Measurements from ENCODE around the gene SPATS2. TPM values are rescaled to one million over a fixed set of nuclear protein-coding genes. Genes with fewer than 3 reads are reported as not detected.
A peak's percentile ranks its signal among the peaks of the same experiment; 100 is the strongest.
"Not testable (repeated sequence)": the region's sequence is repeated elsewhere in the genome, so short reads cannot be mapped to it uniquely, and the experiment has no call there.

Gene SPATS2
- total and polyA plus RNA-seq, 2 experiments from 2014 or later = 31.0 to 43.1 TPM

GRCh38 chr12:49503674-49504180 lies 136.5 kb downstream of the SPATS2 start:
- H3K4me1 ChIP-seq (ENCODE audit: low read depth) = no peaks in the 10 kb centered on the region
- DNase-seq (ENCODE audit: low read depth in 1 of 2, low spot score in 1 of 2) = peak in 1 of 2 donors; percentile 72
- no peaks in the 10 kb centered on the region for H3K27me3 ChIP-seq
- no peak overlapping the region for H3K4me3 ChIP-seq
- H3K36me3 ChIP-seq = peaks cover 21% of the 10 kb centered on the region
- TF ChIP-seq CTCF (IDR thresholded peaks at IDR 0.05; ENCODE audit: low read depth, low read length) = no peak
- no peak overlapping the region for H3K27ac ChIP-seq
- H3K9me3 ChIP-seq (ENCODE audit: low read depth) = no peaks in the 10 kb centered on the region

DNA sequence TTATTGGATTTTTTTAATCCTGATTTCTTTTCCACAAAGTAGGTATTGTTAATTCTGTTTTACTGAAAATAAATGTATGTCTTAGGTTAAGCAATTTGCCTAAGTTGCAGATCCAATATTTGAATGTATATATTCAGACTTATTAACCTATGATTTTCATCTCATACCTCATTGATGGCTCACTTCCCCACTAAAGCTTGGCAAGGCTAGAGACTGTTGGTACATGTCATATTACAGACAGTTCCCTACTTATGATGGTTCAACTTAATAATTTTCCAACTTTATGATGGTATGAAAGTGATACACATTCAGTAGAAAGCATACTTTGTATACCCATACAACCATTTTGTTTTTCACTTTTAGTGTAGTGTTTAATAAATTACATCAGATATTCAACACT lies 138.4 kb downstream of the SPATS2 start:
- H3K9me3 ChIP-seq (ENCODE audit: low read depth) = no peaks in the 10 kb centered on the region
- no peaks in the 10 kb centered on the region for H3K27me3 ChIP-seq
- H3K36me3 ChIP-seq = peaks cover 16% of the 10 kb centered on the region
- H3K4me1 ChIP-seq (ENCODE audit: low read depth) = no peaks in the 10 kb centered on the region
- peak in 1 of 2 donors; percentile 17 for DNase-seq (ENCODE audit: low read depth in 1 of 2, low spot score in 1 of 2)
- no peak overlapping the region for H3K27ac ChIP-seq
- no peak for TF ChIP-seq CTCF (IDR thresholded peaks at IDR 0.05; ENCODE audit: low read depth, low read length)
- no peak overlapping the region for H3K4me3 ChIP-seq

DNA sequence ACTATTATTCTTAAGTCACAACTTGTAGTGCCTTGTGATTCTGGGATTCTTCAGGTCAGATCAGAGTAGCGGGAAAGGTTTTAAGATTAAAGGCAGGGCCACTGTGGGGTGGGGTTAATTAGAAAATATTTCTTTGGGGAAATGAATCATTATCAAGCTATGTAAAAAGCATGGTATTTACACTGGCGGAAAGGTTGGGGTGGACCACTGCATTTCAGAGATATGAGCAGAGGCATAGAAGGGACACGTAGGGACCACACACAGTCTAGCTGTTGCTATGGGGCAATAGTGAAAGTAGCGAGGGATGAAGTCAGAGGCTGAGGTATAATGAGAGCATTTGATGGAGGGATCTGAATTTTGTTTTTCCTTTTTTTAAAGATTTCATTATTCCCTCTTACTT lies 139.9 kb downstream of the SPATS2 start:
- peak in 1 of 2 donors; percentile 95 for DNase-seq (ENCODE audit: low read depth in 1 of 2, low spot score in 1 of 2)
- H3K27me3 ChIP-seq = no peaks in the 10 kb centered on the region
- no peaks in the 10 kb centered on the region for H3K4me1 ChIP-seq (ENCODE audit: low read depth)
- peaks cover 10% of the 10 kb centered on the region for H3K36me3 ChIP-seq
- no peaks in the 10 kb centered on the region for H3K9me3 ChIP-seq (ENCODE audit: low read depth)
- no peak for TF ChIP-seq CTCF (IDR thresholded peaks at IDR 0.05; ENCODE audit: low read depth, low read length)
- no peak overlapping the region for H3K4me3 ChIP-seq
- no peak overlapping the region for H3K27ac ChIP-seq

DNA sequence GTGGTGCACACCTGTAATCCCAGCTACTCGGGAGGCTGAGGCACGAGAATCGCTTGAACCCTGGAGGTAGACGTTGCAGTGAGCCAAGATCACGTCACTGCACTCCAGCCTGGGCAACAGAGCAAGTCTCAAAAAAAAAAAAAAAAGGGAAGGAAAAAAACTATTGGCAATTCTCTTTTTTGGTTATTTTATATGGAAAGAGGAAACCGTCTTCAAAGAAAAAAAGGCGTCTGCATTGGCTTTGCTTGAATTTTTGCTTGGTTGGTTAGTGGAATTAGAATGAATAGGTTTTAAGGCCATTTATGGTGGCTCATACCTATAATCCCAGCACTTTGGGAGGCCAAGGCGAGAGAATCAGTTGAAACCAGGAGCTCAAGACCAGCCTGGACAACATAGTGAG lies 142.4 kb downstream of the SPATS2 start:
- H3K4me1 ChIP-seq (ENCODE audit: low read depth) = not testable (repeated sequence)

DNA sequence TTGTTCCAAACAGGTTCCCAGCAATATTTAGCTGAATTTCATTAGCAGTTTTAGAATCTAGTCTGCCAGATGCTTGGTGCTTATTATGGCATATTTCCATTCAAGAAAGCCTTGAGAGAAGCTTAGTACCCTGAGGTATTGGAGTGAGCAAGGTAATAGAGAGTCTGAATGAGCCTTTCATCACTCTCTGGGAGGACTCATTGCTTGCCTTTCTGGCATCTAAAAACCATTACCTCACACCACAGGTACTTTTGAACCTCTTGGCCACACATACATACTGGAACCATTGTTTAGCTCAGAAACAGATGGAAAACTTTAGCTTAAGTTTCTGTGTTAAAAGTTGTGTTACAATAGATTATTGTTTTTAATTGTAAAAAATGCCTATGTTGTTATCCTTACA lies 144.1 kb downstream of the SPATS2 start:
- DNase-seq (ENCODE audit: low read depth in 1 of 2, low spot score in 1 of 2) = no peak
- Histone ChIP-seq H3K27me3 (no peaks in the 10 kb centered on the region), H3K27ac (no peak overlapping the region), H3K4me1 (ENCODE audit: low read depth) (no peaks in the 10 kb centered on the region), H3K36me3 (peaks cover 4% of the 10 kb centered on the region), H3K4me3 (no peak overlapping the region), H3K9me3 (ENCODE audit: low read depth) (no peaks in the 10 kb centered on the region)
- no peak for TF ChIP-seq CTCF (IDR thresholded peaks at IDR 0.05; ENCODE audit: low read depth, low read length)

More for the DNA sequence above, 142.4 kb downstream of the SPATS2 start:
- not testable (repeated sequence) for H3K9me3 ChIP-seq (ENCODE audit: low read depth); H3K36me3 ChIP-seq; H3K27ac ChIP-seq; H3K27me3 ChIP-seq; H3K4me3 ChIP-seq; DNase-seq (ENCODE audit: low read depth in 1 of 2, low spot score in 1 of 2)

DNA sequence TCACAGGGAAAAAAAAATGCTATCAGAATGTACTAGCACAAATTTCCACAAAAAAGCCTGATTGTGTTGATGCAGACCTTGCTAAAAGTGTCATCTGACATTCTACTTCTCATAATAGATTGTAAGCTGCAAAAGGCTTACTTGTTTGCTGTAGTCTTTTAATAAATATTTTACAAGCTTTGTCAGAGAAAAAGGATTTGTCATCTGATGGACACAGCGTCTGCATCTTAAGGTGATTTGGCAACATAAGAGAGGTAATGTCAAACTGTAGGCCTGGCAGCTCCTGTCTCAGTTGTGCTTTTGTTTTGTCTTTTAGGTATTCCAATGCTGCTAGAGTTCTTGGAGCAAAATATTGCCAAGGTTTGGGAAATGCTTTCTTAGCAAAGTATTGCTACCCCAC lies 145.3 kb downstream of the SPATS2 start:
- TF ChIP-seq CTCF (IDR thresholded peaks at IDR 0.05; ENCODE audit: low read depth, low read length) = no peak

More for the DNA sequence above, 145.3 kb downstream of the SPATS2 start:
- Histone ChIP-seq H3K4me3 (no peak overlapping the region), H3K27ac (no peak overlapping the region), H3K4me1 (ENCODE audit: low read depth) (no peaks in the 10 kb centered on the region), H3K9me3 (ENCODE audit: low read depth) (no peaks in the 10 kb centered on the region), H3K36me3 (peaks cover 6% of the 10 kb centered on the region), H3K27me3 (no peaks in the 10 kb centered on the region)
- DNase-seq (ENCODE audit: low read depth in 1 of 2, low spot score in 1 of 2) = no peak
